K562 (cell line): ENCODE results near the gene MS4A6E. TPM values are rescaled to one million over a fixed set of nuclear protein-coding genes. Genes with fewer than 3 reads are reported as not detected.
"Not testable (repeated sequence)": the region's sequence is repeated elsewhere in the genome, so short reads cannot be mapped to it uniquely, and the experiment has no call there.

ENCODE experiments used
- ATAC-seq: fragments of 200-7000 bp; cut with Tn5 transposase; 3 replicates; pipeline ENCODE4 v1.9.1; 2020; ENCODE audit warnings: moderate library complexity
- BruUV-seq: library from RNA; stranded (reverse); fragments of 400-500 nt; replicated peaks from 2 replicates; lab custom pipeline; 2021; lab: Mats Ljungman, UMichigan
- CTCF ChIA-PET: fragments of 300-600 bp; formaldehyde crosslinking; extraction: SDS; loops from one replicate; lab custom pipeline; 2021; ENCODE audit warnings: low intra/inter-chr PET ratio; lab: Yijun Ruan, JAX
- POLR2A ChIA-PET: fragments of 300-600, 350-650 bp; sonication (Branson Sonifier 250); formaldehyde crosslinking; extraction: SDS; loops from one replicate; lab custom pipeline; 2021; ENCODE audit warnings: antibody characterized with exemption, inconsistent platforms; lab: Yijun Ruan, JAX
- DNase-seq, 4 experiments: peaks; one replicate each; pipeline versions ENCODE4 v3.0.0 to v3.0.0-alpha.2; 2011 to 2018; ENCODE audit warnings: low spot score in 3 of 4, mixed read lengths in 3 of 4; ENCODE audit errors: extremely low read depth in 1 of 4
- FAIRE-seq: peaks from 2 replicates; lab custom pipeline; 2011; peaks lifted over from hg19 to GRCh38; lab: Jason Lieb, UNC
- H2AFZ ChIP-seq: 2 replicates; pipeline ENCODE4 v1.6.0; 2011; ENCODE audit warnings: low read depth, low read length, control low read depth, inconsistent platforms
- H3K27ac ChIP-seq: fragments of 200-600 bp; 3 replicates; pipeline ENCODE4 v1.8.0; 2011; ENCODE audit warnings: low read depth, mild to moderate bottlenecking, control low read depth, inconsistent platforms, low read length, moderate library complexity, mixed read lengths; ENCODE audit errors: extremely low read depth
- H3K27me3 ChIP-seq, 2 experiments: fragments of 300-600 bp in 1 of 2; 2 replicates in 1 of 2; 3 replicates in 1 of 2; pipeline versions ENCODE4 v1.6.0 to v1.8.0; 2011; ENCODE audit warnings: inconsistent platforms in 2 of 2, low read length in 2 of 2, mild to moderate bottlenecking in 1 of 2, mixed read lengths in 1 of 2, moderate library complexity in 1 of 2; ENCODE audit not compliant: control insufficient read depth in 2 of 2, insufficient read depth in 2 of 2
- H3K36me3 ChIP-seq: fragments of 300-600 bp; 3 replicates; pipeline ENCODE4 v1.8.0; 2011; ENCODE audit warnings: mild to moderate bottlenecking, low read length, inconsistent platforms; ENCODE audit not compliant: control insufficient read depth, insufficient read depth
- H3K4me1 ChIP-seq, 2 experiments: fragments of 200-600 bp in 1 of 2; replicated peaks in 1 of 2; 2 replicates in 1 of 2; 3 replicates in 1 of 2; pipeline versions ENCODE4 v1.5.1 to v1.8.0; 2011; ENCODE audit warnings: inconsistent platforms in 2 of 2, low read length in 2 of 2, mild to moderate bottlenecking in 1 of 2, mixed read lengths in 1 of 2, moderate library complexity in 1 of 2; ENCODE audit not compliant: control insufficient read depth in 2 of 2, insufficient read depth in 2 of 2
- H3K4me2 ChIP-seq: 2 replicates; pipeline ENCODE4 v1.6.1; 2011; ENCODE audit warnings: low read length, control low read depth, inconsistent platforms, mixed read lengths; ENCODE audit not compliant: insufficient read depth
- H3K4me3 ChIP-seq: fragments of 200-600 bp; sonication (generic), shearing (Covaris generic); 2 replicates; pipeline ENCODE4 v1.5.1; 2016; ENCODE audit warnings: control low read depth, inconsistent platforms
- H3K79me2 ChIP-seq: fragments of 200-600 bp; 3 replicates; pipeline ENCODE4 v1.8.0; 2011; ENCODE audit warnings: low read length, inconsistent platforms; ENCODE audit not compliant: control insufficient read depth, insufficient read depth
- H3K9ac ChIP-seq, 2 experiments: 2 replicates each; pipeline versions ENCODE4 v1.6.0 to v1.6.1; 2011; ENCODE audit warnings: low read depth in 2 of 2, low read length in 2 of 2, control low read depth in 1 of 2, inconsistent platforms in 1 of 2, mild to moderate bottlenecking in 1 of 2, mixed read lengths in 1 of 2; ENCODE audit not compliant: insufficient read depth in 1 of 2
- H3K9me1 ChIP-seq: one replicate; pipeline ENCODE4 v1.6.0; 2011; ENCODE audit warnings: inconsistent platforms, mild to moderate bottlenecking, low read length, moderate library complexity; ENCODE audit not compliant: control insufficient read depth, insufficient read depth
- H3K9me3 ChIP-seq: replicated peaks from 2 replicates; pipeline ENCODE4 v1.5.1; 2011; ENCODE audit warnings: low read depth, low read length, inconsistent platforms; ENCODE audit not compliant: control insufficient read depth, insufficient read depth
- H4K20me1 ChIP-seq: replicated peaks from 2 replicates; pipeline ENCODE4 v1.6.1; 2011; ENCODE audit warnings: low read length, inconsistent platforms, mixed read lengths; ENCODE audit not compliant: control insufficient read depth, insufficient read depth
- CEBPZ ChIP-seq: fragments of 150-350 bp; IDR thresholded peaks from 2 replicates; pipeline ENCODE4 v1.6.1; 2014; ENCODE audit warnings: low read depth, mild to moderate bottlenecking, low read length, borderline replicate concordance
- MTF1 ChIP-seq: fragments of 250-450 bp; sonication (Bioruptor Pico); IDR thresholded peaks from 2 replicates; pipeline ENCODE4 v1.9.0; 2021; ENCODE audit warnings: moderate library complexity, mild to moderate bottlenecking, inconsistent platforms, borderline replicate concordance
- PCBP1 ChIP-seq: fragments of 200-400 bp; formaldehyde crosslinking; IDR thresholded peaks from 2 replicates; pipeline ENCODE4 v1.6.1; 2018; ENCODE audit warnings: mild to moderate bottlenecking, low read depth, low read length; ENCODE audit not compliant: poor library complexity, severe bottlenecking
- SP2 ChIP-seq: IDR thresholded peaks from 2 replicates; pipeline ENCODE4 v1.6.1; 2011; ENCODE audit warnings: mild to moderate bottlenecking, low read depth, low read length, moderate library complexity; ENCODE audit not compliant: poor library complexity, severe bottlenecking; ENCODE audit errors: extremely low read depth
- WGBS: fragments of 100-300 bp; shearing (Covaris generic); methylation state at CpG from one replicate; pipeline ENCODE4 v1.1.6; 2016; ENCODE audit warnings: low coverage, mixed read lengths; ENCODE audit not compliant: insufficient coverage; ENCODE audit errors: missing lambda C conversion rate; 5-methylcytosine and 5-hydroxymethylcytosine counted together
- in situ Hi-C: fragments of 300-500 bp; cut with MboI; formaldehyde crosslinking; loops from 4 replicates; pipeline ENCODE4 v1.15.0; 2018; ENCODE audit warnings: inconsistent platforms, mixed read lengths
- intact Hi-C: fragments of 100-400 bp; cut with micrococcal nuclease; formaldehyde crosslinking; loops from 2 replicates; pipeline ENCODE4 v1.14.2; 2022
- polyA plus RNA-seq, 8 experiments: library from polyadenylated mRNA; depleted of rRNA in 4 of 8; stranded (reverse) in 5 of 8; unstranded in 3 of 8; fragments of >200 nt; fragmentation: Nextera tagmentation in 2 of 8; fragmentation: Illumina TruSeq in 1 of 8; extraction: Ambion mirVana in 2 of 8; extraction: Trizol in 1 of 8; gene quantifications; 2 replicates each; pipeline versions ENCODE4 v1.2.1 to v1.2.3, GENCODE V29; 2011 to 2014; ENCODE audit warnings: inconsistent platforms in 1 of 8, missing spikeins in 1 of 8
- total RNA-seq, 7 experiments: library from RNA; depleted of rRNA in 6 of 7; stranded (reverse); fragments of >200 nt in 6 of 7; fragmentation: Illumina TruSeq in 2 of 7; extraction: Trizol in 2 of 7; gene quantifications; 2 replicates each; pipeline versions ENCODE4 v1.2.1 to v1.2.3, GENCODE V29; 2011 to 2021; ENCODE audit warnings: low replicate concordance in 1 of 7

MS4A6E gene
- total and polyA plus RNA-seq, 9 of the 15 experiments (the other 6 are each of a cell fraction or from before 2014, with no cell fraction given), result 0.13 to 0.15 TPM; not detected in 7

GRCh38 chr11:60301178-60301577, 25.9 kb upstream of the MS4A6E start (continued):
- TF ChIP-seq CEBPZ (no peak), MTF1 (CRISPR knock-in tag) (no peak), PCBP1 (no peak), SP2 (no peak)
- TF ChIP-seq, all 486 proteins: peak for 0

- POLR2A ChIA-PET, result interaction anchor here (0.6 kb wide), 1 partner anchor 146 kb away, joined by 3 read pairs; no protein-coding TSS in a partner anchor
- H3K4me1 ChIP-seq, in situ Hi-C loops, H3K79me2 ChIP-seq, H4K20me1 ChIP-seq, intact Hi-C loops, DNase-seq, H3K27ac ChIP-seq, H3K27me3 ChIP-seq, FAIRE-seq, BruUV-seq, H3K9me1 ChIP-seq, H2AFZ ChIP-seq, CTCF ChIA-PET, H3K4me3 ChIP-seq, H3K9ac ChIP-seq, H3K4me2 ChIP-seq, H3K9me3 ChIP-seq, H3K36me3 ChIP-seq, ATAC-seq: not testable (repeated sequence)
- 6% methylated on average over 6 of the region's 6 CpGs for WGBS
These were observed 25.2 kb upstream of the MS4A6E start for GRCh38 chr11:60301884-60302283.
